Measurements from ENCODE around the gene AKAP5.

The AKAP5 gene

GRCh38 chr14:64422005-64422404 is 43.3 kb upstream of the AKAP5 start:
- TF ChIP-seq, protein P1, sequence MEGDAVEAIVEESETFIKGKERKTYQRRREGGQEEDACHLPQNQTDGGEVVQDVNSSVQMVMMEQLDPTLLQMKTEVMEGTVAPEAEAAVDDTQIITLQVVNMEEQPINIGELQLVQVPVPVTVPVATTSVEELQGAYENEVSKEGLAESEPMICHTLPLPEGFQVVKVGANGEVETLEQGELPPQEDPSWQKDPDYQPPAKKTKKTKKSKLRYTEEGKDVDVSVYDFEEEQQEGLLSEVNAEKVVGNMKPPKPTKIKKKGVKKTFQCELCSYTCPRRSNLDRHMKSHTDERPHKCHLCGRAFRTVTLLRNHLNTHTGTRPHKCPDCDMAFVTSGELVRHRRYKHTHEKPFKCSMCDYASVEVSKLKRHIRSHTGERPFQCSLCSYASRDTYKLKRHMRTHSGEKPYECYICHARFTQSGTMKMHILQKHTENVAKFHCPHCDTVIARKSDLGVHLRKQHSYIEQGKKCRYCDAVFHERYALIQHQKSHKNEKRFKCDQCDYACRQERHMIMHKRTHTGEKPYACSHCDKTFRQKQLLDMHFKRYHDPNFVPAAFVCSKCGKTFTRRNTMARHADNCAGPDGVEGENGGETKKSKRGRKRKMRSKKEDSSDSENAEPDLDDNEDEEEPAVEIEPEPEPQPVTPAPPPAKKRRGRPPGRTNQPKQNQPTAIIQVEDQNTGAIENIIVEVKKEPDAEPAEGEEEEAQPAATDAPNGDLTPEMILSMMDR (IDR thresholded peaks at IDR 0.05; ENCODE audit: low read length): no peak
- no peak for TF ChIP-seq EZH2 (IDR thresholded peaks at IDR 0.05; ENCODE audit: borderline replicate concordance, low read length)
- Histone ChIP-seq H3K4me3 (ENCODE audit: low read depth, low read length, poor library complexity, severe bottlenecking) (no peak overlapping the region), H3K4me2 (ENCODE audit: low read length) (no peak overlapping the region), H3K79me2 (ENCODE audit: insufficient read depth, low read length) (no peaks in the 10 kb centered on the region), H3K4me1 (ENCODE audit: insufficient read depth, low read length, severe bottlenecking) (no peaks in the 10 kb centered on the region), H3K27me3 (ENCODE audit: insufficient read depth, low read length) (no peaks in the 10 kb centered on the region), H3K9me3 (ENCODE audit: low read length) (no peaks in the 10 kb centered on the region), H3K36me3 (ENCODE audit: insufficient read depth, low read length) (peaks cover 87% of the 10 kb centered on the region), H2AFZ (ENCODE audit: low read length) (no peak overlapping the region), H3K9ac (ENCODE audit: low read length) (no peak overlapping the region), H3K27ac (ENCODE audit: low read depth, low read length, poor library complexity, severe bottlenecking) (no peak overlapping the region), H3K9me2 (ENCODE audit: low read depth, low read length) (no peaks in the 10 kb centered on the region), H4K20me1 (ENCODE audit: insufficient read depth, low read length) (no peaks in the 10 kb centered on the region), H3F3A (ENCODE audit: insufficient read depth, low read length) (no peaks in the 10 kb centered on the region)

- no peaks in the 10 kb centered on the region for H3F3A ChIP-seq (ENCODE audit: insufficient read depth, low read length)
- H4K20me1 ChIP-seq (ENCODE audit: insufficient read depth, low read length): no peaks in the 10 kb centered on the region
- H3K79me2 ChIP-seq (ENCODE audit: insufficient read depth, low read length): no peaks in the 10 kb centered on the region
- peaks cover 87% of the 10 kb centered on the region for H3K36me3 ChIP-seq (ENCODE audit: insufficient read depth, low read length)
- no peak overlapping the region for H3K27ac ChIP-seq (ENCODE audit: low read depth, low read length, poor library complexity, severe bottlenecking)
- H3K4me2 ChIP-seq (ENCODE audit: low read length): no peak overlapping the region
- no peak overlapping the region for H3K9ac ChIP-seq (ENCODE audit: low read length)
- no peak overlapping the region for H3K4me3 ChIP-seq (ENCODE audit: low read depth, low read length, poor library complexity, severe bottlenecking)
- H3K9me3 ChIP-seq (ENCODE audit: low read length): no peaks in the 10 kb centered on the region
- no peak for TF ChIP-seq EZH2 (IDR thresholded peaks at IDR 0.05; ENCODE audit: borderline replicate concordance, low read length)
- TF ChIP-seq, protein P1 (IDR thresholded peaks at IDR 0.05; ENCODE audit: low read length): no peak
- H3K9me2 ChIP-seq (ENCODE audit: low read depth, low read length): no peaks in the 10 kb centered on the region
- no peaks in the 10 kb centered on the region for H3K4me1 ChIP-seq (ENCODE audit: insufficient read depth, low read length, severe bottlenecking)
- H3K27me3 ChIP-seq (ENCODE audit: insufficient read depth, low read length): no peaks in the 10 kb centered on the region
- H2AFZ ChIP-seq (ENCODE audit: low read length): no peak overlapping the region
Measured at GRCh38 chr14:64422756-64423155, 42.5 kb upstream of the AKAP5 start.

GRCh38 chr14:64423987-64424386 is 41.3 kb upstream of the AKAP5 start:
- H3K27ac ChIP-seq (ENCODE audit: low read depth, low read length, poor library complexity, severe bottlenecking): no peak overlapping the region
- H3K4me2 ChIP-seq (ENCODE audit: low read length): no peak overlapping the region
- H3K27me3 ChIP-seq (ENCODE audit: insufficient read depth, low read length): no peaks in the 10 kb centered on the region
- H3K4me1 ChIP-seq (ENCODE audit: insufficient read depth, low read length, severe bottlenecking): no peaks in the 10 kb centered on the region
- no peaks in the 10 kb centered on the region for H3F3A ChIP-seq (ENCODE audit: insufficient read depth, low read length)
- H2AFZ ChIP-seq (ENCODE audit: low read length): no peak overlapping the region
- H3K9me3 ChIP-seq (ENCODE audit: low read length): no peaks in the 10 kb centered on the region
- H3K9me2 ChIP-seq (ENCODE audit: low read depth, low read length): no peaks in the 10 kb centered on the region
- no peak for TF ChIP-seq EZH2 (IDR thresholded peaks at IDR 0.05; ENCODE audit: borderline replicate concordance, low read length)
- TF ChIP-seq, protein P1 (IDR thresholded peaks at IDR 0.05; ENCODE audit: low read length): no peak
- H3K36me3 ChIP-seq (ENCODE audit: insufficient read depth, low read length): peaks cover 88% of the 10 kb centered on the region
- H4K20me1 ChIP-seq (ENCODE audit: insufficient read depth, low read length): no peaks in the 10 kb centered on the region
- no peaks in the 10 kb centered on the region for H3K79me2 ChIP-seq (ENCODE audit: insufficient read depth, low read length)
- H3K4me3 ChIP-seq (ENCODE audit: low read depth, low read length, poor library complexity, severe bottlenecking): no peak overlapping the region
- H3K9ac ChIP-seq (ENCODE audit: low read length): no peak overlapping the region

Data from OCI-LY1 (cell line).